Limb (tissue), 2 donors: ENCODE measurements around the gene DNAH14.

Experiments used
- DNase-seq, 2 donors: peaks; one replicate each; pipeline ENCODE4 v3.0.0-alpha.2; 2016; ENCODE audit errors: extremely low spot score in 2 of 2

Gene DNAH14

GRCh38 chr1:225427235-225428067, 498.0 kb downstream of the DNAH14 start, which contains the start of gene LBR:
Gene LBR (minus strand): TSS chr1:225428038. CDS start chr1:225424075, 3,963 bp downstream.
- DNase-seq = peak in 1 of 2 donors; percentile 42

DNA sequence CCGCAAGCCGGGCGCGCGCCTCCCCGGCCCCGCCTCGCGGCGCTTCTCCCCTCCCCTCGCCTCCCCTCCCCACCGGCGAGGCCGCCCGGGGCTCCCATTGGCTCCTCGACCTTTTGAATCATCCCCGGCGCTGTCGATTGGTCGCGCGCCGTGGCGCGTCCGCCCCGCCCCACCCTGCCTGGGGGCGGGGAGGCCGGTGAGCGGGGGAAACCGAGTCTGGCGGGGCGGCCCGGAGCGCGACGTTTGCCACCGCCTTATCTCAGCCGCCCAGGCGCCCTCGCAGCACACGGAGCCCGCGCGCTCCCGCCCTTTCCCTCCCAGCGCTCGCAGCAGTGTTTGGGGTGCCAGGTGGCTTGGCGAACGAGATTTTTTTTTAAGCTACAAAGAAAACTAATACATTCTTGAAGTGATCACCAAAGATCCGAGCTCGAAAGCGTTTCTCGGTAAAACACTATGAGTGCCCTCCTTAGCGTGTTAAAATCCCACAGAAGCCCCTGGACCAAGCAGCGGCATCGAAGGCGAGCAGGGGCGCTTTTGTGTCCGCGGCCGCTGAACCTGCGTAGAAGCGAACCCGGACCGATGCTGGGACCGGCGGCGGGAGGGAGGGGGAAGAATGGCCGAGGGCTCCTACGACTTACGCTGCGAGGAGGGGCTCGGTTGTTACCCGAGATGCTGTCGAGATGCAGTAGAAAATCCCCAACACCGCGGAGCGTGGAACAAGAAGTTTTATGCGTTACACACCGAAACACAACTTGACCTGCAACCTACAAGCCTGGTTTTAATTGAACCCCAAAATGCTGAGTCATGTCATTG, 498.8 kb downstream of the DNAH14 start:
- peak; percentile 91 to 97 for DNase-seq

DNA sequence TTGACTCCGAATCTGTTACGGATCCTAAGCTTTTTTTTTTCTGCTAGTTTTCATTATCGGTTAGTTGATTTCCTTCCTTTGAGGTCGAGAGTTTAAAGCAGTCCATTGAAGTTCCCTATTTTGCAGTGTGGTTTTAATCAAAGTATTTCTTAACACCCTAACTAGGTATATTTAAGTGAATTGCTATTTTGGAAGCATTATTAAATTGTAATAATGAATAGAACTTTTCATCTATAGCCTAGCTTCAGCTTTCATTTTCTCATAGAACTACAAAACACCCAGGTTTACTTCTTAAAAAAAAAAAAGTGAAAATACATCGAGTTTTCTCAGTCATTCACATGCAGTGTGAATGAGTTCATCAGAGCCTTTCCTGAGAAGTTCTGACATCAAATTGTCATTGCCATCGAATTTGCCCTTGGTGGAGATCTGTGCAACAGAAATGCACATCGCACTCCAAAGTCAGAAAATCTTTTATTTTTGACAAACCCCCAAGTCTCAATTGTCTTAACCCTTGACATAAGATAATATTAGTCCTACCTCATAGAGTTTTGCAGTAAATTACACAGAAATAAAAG, 499.5 kb downstream of the DNAH14 start:
- no peak for DNase-seq

DNA sequence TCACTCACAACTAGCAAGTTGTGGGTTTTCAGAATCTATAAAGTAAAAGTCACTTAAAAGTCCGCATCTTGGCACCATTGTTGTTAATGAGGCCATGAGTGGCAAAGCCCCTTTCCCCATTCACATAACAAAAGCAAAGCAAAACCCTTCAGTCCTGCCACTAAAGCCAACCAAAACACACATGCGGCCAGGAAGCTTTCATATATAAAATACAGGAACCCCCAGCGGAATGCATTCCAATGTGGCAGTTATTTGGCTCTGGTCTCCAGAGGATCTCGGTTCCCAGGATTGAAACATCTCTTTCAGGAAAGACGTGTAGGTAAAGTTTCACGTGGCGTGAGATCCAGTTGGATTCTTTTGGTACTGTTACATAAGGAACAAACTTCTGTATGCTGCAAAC, 500.8 kb downstream of the DNAH14 start:
- no peak for DNase-seq

DNA sequence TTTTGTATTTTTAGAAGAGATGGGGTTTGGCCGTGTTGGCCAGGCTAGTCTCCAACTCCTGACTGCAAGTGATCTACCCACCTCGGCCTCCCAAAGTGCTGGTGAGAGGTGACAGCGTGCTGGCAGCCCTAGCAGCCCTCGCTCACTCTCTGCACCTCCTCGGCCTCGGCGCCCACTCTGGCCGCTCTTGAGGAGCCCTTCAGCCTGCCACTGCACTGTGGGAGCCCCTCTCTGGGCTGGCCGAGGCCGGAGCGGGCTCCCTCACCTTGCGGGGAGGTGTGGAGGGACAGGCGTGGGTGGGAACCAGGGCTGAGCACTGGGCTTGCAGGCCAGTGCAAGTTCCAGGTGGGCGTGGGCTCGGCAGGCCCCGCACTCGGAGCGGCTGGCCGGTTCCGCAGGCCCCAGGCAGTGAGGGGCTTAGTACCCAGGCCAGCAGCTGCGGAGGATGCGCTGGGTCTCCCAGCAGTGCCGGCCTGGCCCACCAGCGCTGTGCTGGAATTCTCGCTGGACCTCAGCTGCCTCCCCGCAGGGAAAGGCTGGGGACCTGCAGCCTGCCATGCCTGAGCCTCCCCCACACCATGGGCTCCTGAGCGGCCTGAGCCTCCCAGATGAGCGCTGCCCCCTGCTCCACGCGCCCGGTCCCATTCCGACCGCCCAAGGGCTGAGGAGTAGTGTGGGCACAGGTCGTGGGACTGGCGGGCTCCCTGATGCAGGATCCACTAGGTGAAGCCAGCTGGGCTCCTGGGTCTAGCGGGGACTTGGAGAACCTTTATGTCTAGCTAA, 501.8 kb downstream of the DNAH14 start:
- no peak for DNase-seq

DNA sequence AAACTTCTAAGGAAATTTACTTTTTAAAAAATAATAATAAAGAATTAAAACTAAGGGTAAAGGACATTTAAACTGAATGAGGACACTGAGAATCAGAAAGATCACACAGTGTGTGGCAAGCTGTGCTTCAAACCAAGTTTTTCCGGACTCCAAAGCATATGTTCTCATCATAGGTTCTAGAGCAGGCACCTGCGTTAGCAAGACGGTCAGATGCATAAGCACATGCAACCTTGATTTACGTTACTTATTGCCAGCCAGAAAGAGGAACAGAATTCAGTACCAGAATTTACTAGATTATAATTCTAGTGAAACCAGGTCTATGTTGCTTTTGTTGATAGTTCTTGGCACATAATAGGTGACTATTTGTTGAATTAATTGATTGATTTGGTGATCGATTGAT, 504.6 kb downstream of the DNAH14 start:
- no peak for DNase-seq

GRCh38 chr1:225435076-225435475, 505.6 kb downstream of the DNAH14 start:
- no peak for DNase-seq

DNA sequence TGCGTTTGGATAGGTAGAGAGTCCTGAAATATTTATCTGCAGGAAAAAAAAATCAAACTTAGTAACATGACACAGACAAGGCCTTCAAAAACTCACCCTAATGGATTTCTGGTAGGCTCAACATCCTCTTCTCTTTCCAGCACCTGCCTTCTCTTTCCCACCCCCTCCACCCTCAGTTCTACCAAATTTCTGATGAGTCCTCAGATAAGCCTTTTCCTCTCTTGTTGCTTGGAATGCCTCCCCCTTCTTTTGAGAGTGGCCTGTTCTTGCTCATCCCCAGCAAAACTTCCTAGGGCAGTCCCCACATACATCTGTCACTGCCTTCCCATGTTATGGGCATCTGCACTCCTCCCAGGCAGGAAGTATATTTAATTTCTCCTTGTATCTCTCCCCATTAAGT, 506.0 kb downstream of the DNAH14 start:
- no peak for DNase-seq

DNA sequence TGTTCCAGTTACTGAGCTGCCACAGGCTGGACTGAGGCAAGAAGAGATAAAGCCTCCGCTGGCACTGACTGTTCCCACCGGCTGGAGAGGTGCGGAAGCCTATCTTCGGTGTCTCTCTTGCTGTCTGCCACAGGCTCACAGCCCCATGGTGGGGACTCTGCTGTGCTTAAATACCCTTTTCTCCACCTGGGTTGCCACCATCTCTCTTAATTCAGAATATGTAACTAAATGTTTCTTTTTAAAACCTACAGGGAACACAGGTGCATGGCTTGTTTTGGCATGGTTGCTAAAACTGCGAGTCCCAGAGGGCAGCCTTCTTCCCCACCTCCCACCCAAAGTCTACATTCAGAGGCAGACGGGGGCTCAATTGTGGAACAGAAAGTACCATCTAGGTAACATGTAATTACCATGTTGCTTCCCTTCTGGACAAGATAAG, 506.5 kb downstream of the DNAH14 start:
- no peak for DNase-seq

- DNase-seq = no peak
These were observed 508.4 kb downstream of the DNAH14 start for GRCh38 chr1:225437710-225438437.

DNA sequence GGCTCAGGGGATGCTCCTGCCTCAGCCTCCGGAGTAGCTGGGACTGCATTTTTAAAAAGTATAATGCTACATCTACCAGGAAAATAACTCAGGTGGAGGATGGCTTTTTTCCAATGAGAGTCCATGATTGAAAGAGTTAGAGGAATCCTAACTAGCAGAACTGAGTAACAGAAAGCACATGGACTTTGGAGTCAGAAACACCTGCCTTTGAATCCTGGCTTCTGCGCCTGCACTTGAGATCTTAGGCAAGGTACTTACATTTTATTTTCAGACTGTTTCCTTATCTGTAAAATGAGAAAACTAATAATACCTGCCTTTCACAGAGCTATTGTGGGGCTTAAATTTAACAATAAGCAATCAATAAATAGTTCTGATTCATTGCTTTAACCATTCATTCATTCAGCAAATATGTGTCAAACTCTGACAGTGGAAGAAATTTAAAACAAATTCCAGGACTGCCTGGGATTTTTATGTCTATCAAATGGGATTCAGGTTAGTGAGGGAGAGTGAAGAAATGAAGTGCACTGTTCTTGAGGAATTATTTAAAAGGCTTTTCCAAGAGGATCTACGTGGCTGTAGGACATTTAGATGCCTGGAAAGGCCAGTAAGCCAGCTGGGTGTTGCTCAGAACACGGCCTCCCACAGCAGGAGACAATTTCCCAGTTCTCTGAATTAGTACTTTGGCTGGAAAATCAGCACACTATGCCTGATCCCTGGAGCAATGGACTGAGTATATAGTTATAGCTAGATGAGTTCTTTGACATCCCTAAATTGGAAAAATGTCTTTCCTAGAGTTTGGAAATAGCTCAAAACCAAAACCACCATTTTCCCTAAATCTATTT, 511.1 kb downstream of the DNAH14 start:
- no peak for DNase-seq

DNA sequence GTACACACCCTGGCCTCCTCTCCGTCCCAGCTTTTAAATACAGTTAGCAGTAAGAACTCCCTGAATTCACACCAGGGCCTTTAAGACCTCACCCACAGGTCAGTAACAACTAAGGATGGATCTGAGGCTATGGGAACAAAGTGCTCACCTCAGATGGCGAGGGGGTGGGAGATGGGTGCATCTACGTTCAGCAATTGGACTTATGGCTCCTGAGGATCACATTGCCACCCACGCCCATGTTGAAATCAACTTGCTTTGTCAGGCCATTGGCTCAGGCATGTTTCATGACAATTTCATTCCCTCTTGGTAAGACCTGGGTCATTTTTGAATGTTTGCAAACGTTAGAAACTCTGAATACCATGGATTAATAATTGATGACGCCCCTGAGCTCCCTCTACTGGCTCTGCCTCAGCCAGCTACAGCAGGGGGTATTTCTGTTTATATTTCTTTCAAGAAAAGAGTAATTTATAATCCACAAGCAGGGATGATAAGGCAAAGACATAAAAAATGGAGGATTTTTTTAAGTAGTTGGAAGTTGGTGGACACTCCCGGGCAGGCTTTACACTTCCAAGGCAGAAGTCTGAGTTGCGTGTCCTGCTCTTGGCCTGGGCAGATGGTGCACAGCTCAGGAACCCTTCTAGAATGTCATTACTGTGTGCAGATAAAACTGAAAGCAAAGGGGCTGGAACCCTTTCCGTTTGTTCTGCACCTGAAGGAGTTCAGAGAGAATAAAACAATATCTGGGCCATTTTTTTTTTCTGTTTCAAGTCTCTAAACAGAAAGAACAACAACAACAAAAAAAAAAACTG, 512.0 kb downstream of the DNAH14 start:
- DNase-seq = no peak

GRCh38 chr1:225442123-225442505, 512.6 kb downstream of the DNAH14 start:
- DNase-seq = no peak

DNA sequence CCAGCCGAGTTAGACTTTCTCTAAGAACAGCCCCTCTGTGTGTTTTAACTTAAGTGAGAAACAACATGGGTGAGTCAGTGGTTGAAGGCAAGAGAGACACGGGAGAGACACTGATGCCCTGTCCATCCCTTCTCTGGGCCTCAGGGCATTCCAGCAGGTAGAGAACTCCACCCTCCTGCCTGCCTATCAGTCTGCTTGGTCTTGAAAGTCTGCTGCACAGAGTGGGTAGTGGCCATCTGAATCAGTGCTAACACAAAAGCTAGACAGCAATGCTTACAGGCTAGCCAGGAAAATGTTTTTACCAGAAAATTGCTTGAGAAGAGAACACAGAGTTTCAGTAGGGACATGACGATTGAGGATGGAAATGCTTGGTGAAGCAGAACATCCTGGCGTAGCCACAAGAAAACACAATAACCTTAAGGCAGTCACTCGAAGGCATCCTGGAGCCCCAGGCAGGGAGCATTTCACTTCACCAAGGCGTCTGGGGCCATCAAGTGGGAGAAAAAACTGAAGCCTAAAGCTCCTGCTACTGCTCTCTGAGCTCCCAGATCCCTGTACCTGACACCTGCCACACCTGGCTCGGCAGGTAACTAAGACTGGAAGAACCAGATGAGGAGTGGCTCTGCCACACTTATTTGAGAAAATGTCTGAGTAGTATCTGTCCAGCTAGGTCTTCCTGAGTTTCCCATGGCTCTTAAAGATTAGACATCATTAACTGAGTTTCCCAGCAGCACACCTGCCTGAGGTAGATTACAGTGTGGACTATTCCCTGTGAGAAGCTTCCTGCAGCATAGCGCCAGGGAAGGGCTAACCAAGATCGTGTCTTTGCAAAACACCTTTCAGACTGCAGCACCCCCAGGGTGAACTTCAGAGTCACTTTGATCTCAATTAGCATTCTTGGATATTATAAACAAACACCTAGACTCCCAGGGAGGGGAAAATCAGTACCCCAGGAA, 516.4 kb downstream of the DNAH14 start:
- no peak for DNase-seq

DNA sequence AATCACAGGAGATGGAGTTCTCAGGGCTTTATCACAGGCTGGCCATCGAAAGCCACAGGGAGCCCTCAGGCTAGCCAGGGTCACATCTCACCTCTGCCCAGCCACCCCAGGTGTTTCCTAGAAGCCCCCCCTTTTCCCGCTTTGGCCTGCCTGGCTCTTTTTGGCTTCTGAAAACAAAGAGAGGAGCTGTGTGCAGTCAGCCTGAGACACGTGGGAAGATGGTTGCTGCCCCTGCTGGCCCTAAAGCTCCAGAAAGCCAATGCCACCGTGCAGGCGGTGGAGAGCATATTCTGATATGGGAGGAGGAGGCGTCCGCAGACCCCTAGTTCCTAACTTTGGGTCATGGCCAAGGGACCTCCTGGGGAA, 517.1 kb downstream of the DNAH14 start:
- no peak for DNase-seq

DNA sequence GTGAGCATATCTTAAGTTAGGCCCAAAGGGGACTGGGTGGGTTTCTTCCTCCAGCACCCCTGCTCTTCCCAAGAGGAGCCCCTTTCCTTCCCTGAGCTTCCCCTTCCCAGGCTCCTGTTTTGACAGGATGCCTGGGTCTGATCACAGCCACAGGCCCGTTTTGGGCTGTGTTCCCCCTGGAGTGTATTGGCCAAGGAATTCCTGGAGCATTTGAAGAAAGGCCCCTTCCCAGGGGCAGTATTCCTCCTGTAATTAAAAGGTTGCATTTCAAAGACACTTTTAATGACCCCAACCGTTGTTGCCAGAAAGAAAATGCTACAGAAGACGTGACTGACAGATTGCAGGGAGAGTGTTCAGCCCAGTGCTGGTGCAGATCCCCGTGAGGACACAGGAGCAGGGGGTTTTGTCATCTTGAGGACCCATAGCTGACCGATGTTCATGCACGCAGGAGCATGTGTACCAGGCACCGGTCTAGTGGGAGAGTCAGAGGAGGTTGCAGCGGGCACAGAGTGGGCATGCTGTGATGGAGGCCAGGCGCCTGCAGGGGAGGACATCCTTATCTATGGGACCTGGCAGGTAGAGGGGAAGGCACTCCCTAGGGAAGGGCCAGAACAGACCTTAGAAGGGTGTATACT, 517.6 kb downstream of the DNAH14 start:
- DNase-seq = no peak

- peak in 1 of 2 donors; percentile 62 for DNase-seq
These were observed 518.2 kb downstream of the DNAH14 start for GRCh38 chr1:225447650-225448089.
